Measurements from ENCODE around the gene C20orf96. TPM values are rescaled to one million over a fixed set of nuclear protein-coding genes. Genes with fewer than 3 reads are reported as not detected.

The C20orf96 gene
- total and polyA plus RNA-seq, 9 donors, result 6.6 to 17.5 (median 11.7) TPM

- H3K4me3 ChIP-seq, result peak overlapping the region; percentile 69
- no peaks in the 10 kb centered on the region for H3K36me3 ChIP-seq
- intact Hi-C loops (cut with DNase I), result loop anchor here in 1 of 4 donors (10.0 kb wide), 1 partner anchor 1058 kb away; no protein-coding TSS in a partner anchor
- H3K4me1 ChIP-seq (ENCODE audit: insufficient read depth), result peaks cover 5% of the 10 kb centered on the region
- peak overlapping the region; percentile 91 to 97 for H3K27ac ChIP-seq
- WGBS, 3 donors, result 1% methylated on average over 32 to 38 of the region's 38 CpGs
- DNase-seq, result no peak
- H3K27me3 ChIP-seq, result no peaks in the 10 kb centered on the region
- no peak for TF ChIP-seq EP300 (IDR thresholded peaks at IDR 0.05)
- no peak for TF ChIP-seq CTCF (IDR thresholded peaks at IDR 0.05)
- no peak for TF ChIP-seq POLR2A (IDR thresholded peaks at IDR 0.05)
- no peaks in the 10 kb centered on the region for H3K9me3 ChIP-seq
Measured at GRCh38 chr20:326645-327185, 36.2 kb upstream of the C20orf96 start.

GRCh38 chr20:325889-326644 is 35.5 kb upstream of the C20orf96 start:
- peaks cover 5% of the 10 kb centered on the region for H3K4me1 ChIP-seq (ENCODE audit: insufficient read depth)
- no peaks in the 10 kb centered on the region for H3K9me3 ChIP-seq
- no peaks in the 10 kb centered on the region for H3K36me3 ChIP-seq
- whole genome bisulfite sequencing, 3 donors, result 0 to 1% (median 1%) methylated on average over 31 to 103 of the region's 103 CpGs
- peak in 1 of 3 donors; percentile 14 for TF ChIP-seq CTCF (IDR thresholded peaks at IDR 0.05)
- TF ChIP-seq POLR2A (IDR thresholded peaks at IDR 0.05), result no peak
- H3K27ac ChIP-seq, result peak overlapping the region; percentile 91 to 97
- no peaks in the 10 kb centered on the region for H3K27me3 ChIP-seq
- DNase-seq, result peak; percentile 70 to 86 (median 80)
- H3K4me3 ChIP-seq, result peak overlapping the region; percentile 69
- intact Hi-C loops (cut with DNase I), result loop anchor here in 2 of 4 donors (1.0 to 10.0 kb wide), 2 partner anchors 29 to 1059 kb away; partner anchors contain the start of gene ZCCHC3 (in 1 of the 2)

- DNase-seq, result peak; percentile 97 to 98 (median 98)
- intact Hi-C loops (cut with DNase I), result loop anchor here in 2 of 4 donors (1.0 to 10.0 kb wide), 2 partner anchors 28 to 1060 kb away; partner anchors contain the start of gene ZCCHC3 (in 1 of the 2)
- H3K4me3 ChIP-seq, result peak within 1 kb of the TSS; percentile 69
- H3K36me3 ChIP-seq, result no peaks in the 10 kb centered on the region
- no peaks in the 10 kb centered on the region for H3K9me3 ChIP-seq
- 0 to 1% (median 0%) methylated on average over 66 to 106 of the region's 106 CpGs for WGBS, 3 donors
- peaks cover 5% of the 10 kb centered on the region for H3K4me1 ChIP-seq (ENCODE audit: insufficient read depth)
- H3K27me3 ChIP-seq, result no peaks in the 10 kb centered on the region
- H3K27ac ChIP-seq, result peak within 1 kb of the TSS; percentile 91 to 97
- TF ChIP-seq CTCF (IDR thresholded peaks at IDR 0.05) (no peak), EP300 (IDR thresholded peaks at IDR 0.05) (no peak), POLR2A (IDR thresholded peaks at IDR 0.05) (peak; percentile 35)
Measured at GRCh38 chr20:325045-325888, 34.7 kb upstream of the C20orf96 start, which contains the start of gene SOX12. SOX12 (plus strand) TSS chr20:325552; CDS start chr20:325925, 373 bp downstream.

Measured in ovary (tissue), 9 donors.